Retina (tissue), 1 donor: Measurements from ENCODE around the gene PCSK1.

Experiments
- DNase-seq: peaks from one replicate; pipeline ENCODE4 v3.0.0-alpha.2; 2016

Gene PCSK1

GRCh38 chr5:96433066-96433447 is at the start of gene PCSK1:
PCSK1 (minus strand) TSS chr5:96433248; CDS start chr5:96433042, 206 bp downstream.
- no peak for DNase-seq

- DNase-seq, result no peak
Observed at GRCh38 chr5:96481867-96482266, 48.8 kb upstream of the PCSK1 start.

GRCh38 chr5:96481009-96481786 is 48.1 kb upstream of the PCSK1 start:
- no peak for DNase-seq

GRCh38 chr5:96478983-96479382 is 45.9 kb upstream of the PCSK1 start:
- no peak for DNase-seq

- no peak for DNase-seq
Observed at GRCh38 chr5:96476654-96477053, 43.6 kb upstream of the PCSK1 start.

- DNase-seq, result no peak
Observed at GRCh38 chr5:96474073-96474472, 41.0 kb upstream of the PCSK1 start.

GRCh38 chr5:96473155-96473554 is 40.1 kb upstream of the PCSK1 start:
- DNase-seq, result no peak

- DNase-seq, result no peak
Observed at GRCh38 chr5:96470785-96471184, 37.7 kb upstream of the PCSK1 start.

- no peak for DNase-seq
Observed at GRCh38 chr5:96468956-96469355, 35.9 kb upstream of the PCSK1 start.

GRCh38 chr5:96463091-96463490 is 30.0 kb upstream of the PCSK1 start:
- no peak for DNase-seq

GRCh38 chr5:96459313-96460121 is 26.5 kb upstream of the PCSK1 start:
- DNase-seq, result no peak

- DNase-seq, result no peak
Observed at GRCh38 chr5:96458176-96458575, 25.1 kb upstream of the PCSK1 start.

- DNase-seq, result no peak
Observed at GRCh38 chr5:96455789-96456188, 22.7 kb upstream of the PCSK1 start.

GRCh38 chr5:96453394-96453793 is 20.3 kb upstream of the PCSK1 start:
- DNase-seq, result no peak

- no peak for DNase-seq
Observed at GRCh38 chr5:96447949-96448348, 14.9 kb upstream of the PCSK1 start.

GRCh38 chr5:96440185-96440538 is 7.1 kb upstream of the PCSK1 start:
- no peak for DNase-seq

GRCh38 chr5:96439477-96440184 is 6.6 kb upstream of the PCSK1 start:
- DNase-seq, result no peak

GRCh38 chr5:96434201-96434645 is 1.2 kb upstream of the PCSK1 start:
- peak; percentile 78 for DNase-seq

- peak; percentile 90 for DNase-seq
Observed at GRCh38 chr5:96432216-96433065, 607 bp downstream of the PCSK1 start.

- DNase-seq, result no peak
Observed at GRCh38 chr5:96431376-96432187, 1.5 kb downstream of the PCSK1 start.

GRCh38 chr5:96427824-96428223 is 5.2 kb downstream of the PCSK1 start:
- no peak for DNase-seq

- DNase-seq, result no peak
Observed at GRCh38 chr5:96426831-96427230, 6.2 kb downstream of the PCSK1 start.
